Measurements from ENCODE around the gene DHDDS. TPM values are rescaled to one million over a fixed set of nuclear protein-coding genes. Genes with fewer than 3 reads are reported as not detected.

The DHDDS gene
- total and polyA plus RNA-seq, 2 of the 13 experiments (the other 11 are each of a cell fraction or from before 2014, with no cell fraction given) = 18.9 to 28.3 TPM

DNA sequence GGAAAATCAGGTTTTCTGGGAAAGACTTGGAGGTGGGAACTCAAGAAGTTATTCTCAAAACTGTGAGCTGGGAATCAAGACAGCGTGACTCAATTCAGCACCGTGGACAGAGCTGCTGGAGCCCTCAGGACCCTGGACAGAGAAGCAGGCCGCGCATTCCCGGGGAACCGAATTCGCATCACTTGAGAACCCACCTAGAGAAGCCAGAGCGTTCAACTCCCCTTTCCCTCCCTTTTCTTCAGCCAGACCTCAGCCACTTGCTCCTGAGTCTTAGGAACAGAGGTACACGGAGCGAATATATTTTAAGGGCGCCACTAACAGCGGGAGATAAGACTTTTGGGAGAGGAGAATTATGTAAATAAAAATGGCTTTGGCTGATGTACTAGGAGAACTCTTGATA lies 23.5 kb upstream of the DHDDS start (continued):
- TF ChIP-seq NR2F6 (IDR thresholded peaks at IDR 0.05) = no peak
- TF ChIP-seq NR2F6 (CRISPR knock-in tag; IDR thresholded peaks at IDR 0.05) = peak; percentile 95
- peak; percentile 100 for TF ChIP-seq KDM2A (CRISPR knock-in tag; IDR thresholded peaks at IDR 0.05; ENCODE audit: borderline replicate concordance, low read depth)
- TF ChIP-seq, protein P1, sequence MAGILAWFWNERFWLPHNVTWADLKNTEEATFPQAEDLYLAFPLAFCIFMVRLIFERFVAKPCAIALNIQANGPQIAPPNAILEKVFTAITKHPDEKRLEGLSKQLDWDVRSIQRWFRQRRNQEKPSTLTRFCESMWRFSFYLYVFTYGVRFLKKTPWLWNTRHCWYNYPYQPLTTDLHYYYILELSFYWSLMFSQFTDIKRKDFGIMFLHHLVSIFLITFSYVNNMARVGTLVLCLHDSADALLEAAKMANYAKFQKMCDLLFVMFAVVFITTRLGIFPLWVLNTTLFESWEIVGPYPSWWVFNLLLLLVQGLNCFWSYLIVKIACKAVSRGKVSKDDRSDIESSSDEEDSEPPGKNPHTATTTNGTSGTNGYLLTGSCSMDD (CRISPR knock-in tag; IDR thresholded peaks at IDR 0.05) = peak; percentile 100
- TF ChIP-seq GTF2F1 (IDR thresholded peaks at IDR 0.05; ENCODE audit: low read length) = no peak
- TF ChIP-seq, protein P2, sequence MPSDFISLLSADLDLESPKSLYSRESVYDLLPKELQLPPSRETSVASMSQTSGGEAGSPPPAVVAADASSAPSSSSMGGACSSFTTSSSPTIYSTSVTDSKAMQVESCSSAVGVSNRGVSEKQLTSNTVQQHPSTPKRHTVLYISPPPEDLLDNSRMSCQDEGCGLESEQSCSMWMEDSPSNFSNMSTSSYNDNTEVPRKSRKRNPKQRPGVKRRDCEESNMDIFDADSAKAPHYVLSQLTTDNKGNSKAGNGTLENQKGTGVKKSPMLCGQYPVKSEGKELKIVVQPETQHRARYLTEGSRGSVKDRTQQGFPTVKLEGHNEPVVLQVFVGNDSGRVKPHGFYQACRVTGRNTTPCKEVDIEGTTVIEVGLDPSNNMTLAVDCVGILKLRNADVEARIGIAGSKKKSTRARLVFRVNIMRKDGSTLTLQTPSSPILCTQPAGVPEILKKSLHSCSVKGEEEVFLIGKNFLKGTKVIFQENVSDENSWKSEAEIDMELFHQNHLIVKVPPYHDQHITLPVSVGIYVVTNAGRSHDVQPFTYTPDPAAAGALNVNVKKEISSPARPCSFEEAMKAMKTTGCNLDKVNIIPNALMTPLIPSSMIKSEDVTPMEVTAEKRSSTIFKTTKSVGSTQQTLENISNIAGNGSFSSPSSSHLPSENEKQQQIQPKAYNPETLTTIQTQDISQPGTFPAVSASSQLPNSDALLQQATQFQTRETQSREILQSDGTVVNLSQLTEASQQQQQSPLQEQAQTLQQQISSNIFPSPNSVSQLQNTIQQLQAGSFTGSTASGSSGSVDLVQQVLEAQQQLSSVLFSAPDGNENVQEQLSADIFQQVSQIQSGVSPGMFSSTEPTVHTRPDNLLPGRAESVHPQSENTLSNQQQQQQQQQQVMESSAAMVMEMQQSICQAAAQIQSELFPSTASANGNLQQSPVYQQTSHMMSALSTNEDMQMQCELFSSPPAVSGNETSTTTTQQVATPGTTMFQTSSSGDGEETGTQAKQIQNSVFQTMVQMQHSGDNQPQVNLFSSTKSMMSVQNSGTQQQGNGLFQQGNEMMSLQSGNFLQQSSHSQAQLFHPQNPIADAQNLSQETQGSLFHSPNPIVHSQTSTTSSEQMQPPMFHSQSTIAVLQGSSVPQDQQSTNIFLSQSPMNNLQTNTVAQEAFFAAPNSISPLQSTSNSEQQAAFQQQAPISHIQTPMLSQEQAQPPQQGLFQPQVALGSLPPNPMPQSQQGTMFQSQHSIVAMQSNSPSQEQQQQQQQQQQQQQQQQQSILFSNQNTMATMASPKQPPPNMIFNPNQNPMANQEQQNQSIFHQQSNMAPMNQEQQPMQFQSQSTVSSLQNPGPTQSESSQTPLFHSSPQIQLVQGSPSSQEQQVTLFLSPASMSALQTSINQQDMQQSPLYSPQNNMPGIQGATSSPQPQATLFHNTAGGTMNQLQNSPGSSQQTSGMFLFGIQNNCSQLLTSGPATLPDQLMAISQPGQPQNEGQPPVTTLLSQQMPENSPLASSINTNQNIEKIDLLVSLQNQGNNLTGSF (CRISPR knock-in tag; IDR thresholded peaks at IDR 0.05) = peak; percentile 100
- TF ChIP-seq CBX1 (IDR thresholded peaks at IDR 0.05; ENCODE audit: low read depth) = no peak
- TF ChIP-seq ZFP41 (CRISPR knock-in tag; IDR thresholded peaks at IDR 0.05; ENCODE audit: borderline replicate concordance) = peak; percentile 100
- no peak for TF ChIP-seq ZNF207 (IDR thresholded peaks at IDR 0.05; ENCODE audit: borderline replicate concordance)
- peak; percentile 100 for TF ChIP-seq ZNF205 (CRISPR knock-in tag; IDR thresholded peaks at IDR 0.05)
- TF ChIP-seq RFXAP (CRISPR knock-in tag; IDR thresholded peaks at IDR 0.05; ENCODE audit: borderline replicate concordance) = peak; percentile 99
- peak; percentile 98 for TF ChIP-seq ZSCAN25 (CRISPR knock-in tag; IDR thresholded peaks at IDR 0.05)
- TF ChIP-seq ZNF530 (CRISPR knock-in tag; IDR thresholded peaks at IDR 0.05; ENCODE audit: low read depth) = peak; percentile 99
- peak; percentile 86; the same call in 1 of the 2 replicates for TF ChIP-seq GTF3A (CRISPR knock-in tag; conservative IDR thresholded peaks at IDR 0.05)
- peak; percentile 99 for TF ChIP-seq ZBTB3 (CRISPR knock-in tag; IDR thresholded peaks at IDR 0.05; ENCODE audit: borderline replicate concordance, low read depth)
- TF ChIP-seq PPARG (CRISPR knock-in tag; conservative IDR thresholded peaks at IDR 0.05) = peak; percentile 97
- TF ChIP-seq ZBTB42 (CRISPR knock-in tag; IDR thresholded peaks at IDR 0.05) = peak; percentile 99
- TF ChIP-seq ARNTL (CRISPR knock-in tag; IDR thresholded peaks at IDR 0.05) = peak; percentile 99
- TF ChIP-seq ATRX (CRISPR knock-in tag; IDR thresholded peaks at IDR 0.05; ENCODE audit: borderline replicate concordance) = peak; percentile 99
- TF ChIP-seq, protein P3, sequence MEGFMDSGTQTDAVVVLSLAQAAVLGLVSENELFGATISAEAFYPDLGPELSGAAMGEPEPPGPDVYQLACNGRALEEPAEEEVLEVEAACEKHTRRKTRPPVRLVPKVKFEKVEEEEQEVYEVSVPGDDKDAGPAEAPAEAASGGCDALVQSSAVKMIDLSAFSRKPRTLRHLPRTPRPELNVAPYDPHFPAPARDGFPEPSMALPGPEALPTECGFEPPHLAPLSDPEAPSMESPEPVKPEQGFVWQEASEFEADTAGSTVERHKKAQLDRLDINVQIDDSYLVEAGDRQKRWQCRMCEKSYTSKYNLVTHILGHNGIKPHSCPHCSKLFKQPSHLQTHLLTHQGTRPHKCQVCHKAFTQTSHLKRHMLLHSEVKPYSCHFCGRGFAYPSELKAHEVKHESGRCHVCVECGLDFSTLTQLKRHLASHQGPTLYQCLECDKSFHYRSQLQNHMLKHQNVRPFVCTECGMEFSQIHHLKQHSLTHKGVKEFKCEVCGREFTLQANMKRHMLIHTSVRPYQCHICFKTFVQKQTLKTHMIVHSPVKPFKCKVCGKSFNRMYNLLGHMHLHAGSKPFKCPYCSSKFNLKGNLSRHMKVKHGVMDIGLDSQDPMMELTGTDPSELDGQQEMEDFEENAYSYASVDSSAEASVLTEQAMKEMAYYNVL (CRISPR knock-in tag; IDR thresholded peaks at IDR 0.05; ENCODE audit: borderline replicate concordance) = peak; percentile 99
- TF ChIP-seq, protein P4, sequence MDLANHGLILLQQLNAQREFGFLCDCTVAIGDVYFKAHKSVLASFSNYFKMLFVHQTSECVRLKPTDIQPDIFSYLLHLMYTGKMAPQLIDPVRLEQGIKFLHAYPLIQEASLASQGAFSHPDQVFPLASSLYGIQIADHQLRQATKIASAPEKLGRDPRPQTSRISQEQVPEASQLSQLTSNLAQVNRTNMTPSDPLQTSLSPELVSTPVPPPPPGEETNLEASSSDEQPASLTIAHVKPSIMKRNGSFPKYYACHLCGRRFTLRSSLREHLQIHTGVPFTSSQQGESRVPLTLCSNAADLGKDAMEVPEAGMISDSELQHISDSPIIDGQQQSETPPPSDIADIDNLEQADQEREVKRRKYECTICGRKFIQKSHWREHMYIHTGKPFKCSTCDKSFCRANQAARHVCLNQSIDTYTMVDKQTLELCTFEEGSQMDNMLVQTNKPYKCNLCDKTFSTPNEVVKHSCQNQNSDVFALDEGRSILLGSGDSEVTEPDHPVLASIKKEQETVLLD (CRISPR knock-in tag; IDR thresholded peaks at IDR 0.05; ENCODE audit: low read depth) = peak; percentile 97
- TF ChIP-seq ZMYM2 (CRISPR knock-in tag; IDR thresholded peaks at IDR 0.05) = peak; percentile 87
